Pons (tissue), 1 donor: ENCODE data around the gene KCNJ9.

ENCODE experiments used
- DNase-seq: peaks from one replicate; pipeline ENCODE4 v3.0.0-alpha.2; 2016; ENCODE audit warnings: low spot score

KCNJ9 gene

DNA sequence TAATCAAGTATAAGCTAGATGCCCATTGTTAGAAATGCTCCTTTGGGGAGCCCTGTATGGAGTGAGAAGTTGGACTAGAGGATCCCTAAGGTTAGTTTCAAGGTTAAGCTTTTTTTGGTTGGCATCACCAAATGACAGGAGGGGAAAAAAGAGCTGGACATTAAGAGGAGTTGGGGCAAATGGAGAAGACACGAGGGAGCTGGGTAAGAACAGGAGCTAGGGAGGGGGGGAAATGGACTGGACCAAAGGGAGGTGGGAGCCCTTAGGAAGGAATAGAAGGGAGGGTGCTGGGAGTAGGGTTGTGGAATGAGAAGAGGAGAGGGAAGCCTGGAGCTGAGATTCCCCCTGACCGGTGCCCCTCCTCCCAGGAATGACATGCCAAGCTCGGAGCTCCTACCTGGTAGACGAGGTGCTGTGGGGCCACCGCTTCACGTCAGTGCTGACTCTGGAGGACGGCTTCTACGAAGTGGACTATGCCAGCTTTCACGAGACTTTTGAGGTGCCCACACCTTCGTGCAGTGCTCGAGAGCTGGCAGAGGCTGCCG lies 5.9 kb downstream of the KCNJ9 start:
- no peak for DNase-seq

DNA sequence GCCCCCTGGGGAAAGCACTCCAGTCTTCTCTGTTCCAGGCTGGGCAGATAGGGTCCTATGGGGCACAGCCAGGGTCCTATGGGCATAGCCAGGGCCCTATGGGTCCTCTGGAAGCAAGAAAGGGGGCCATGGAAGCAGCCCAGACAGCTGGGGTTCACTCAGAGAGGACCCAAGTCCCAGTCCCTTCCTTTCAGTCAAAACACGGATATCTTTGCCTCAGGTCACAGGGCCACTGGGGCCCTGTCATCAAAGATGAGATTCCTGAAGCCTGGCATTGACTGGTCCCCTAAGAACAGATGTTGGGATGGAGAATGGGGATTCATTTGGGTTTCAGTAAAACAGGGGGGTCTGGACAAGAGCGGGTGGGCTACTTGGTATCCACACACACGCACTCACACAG lies 8.5 kb downstream of the KCNJ9 start:
- no peak for DNase-seq

DNA sequence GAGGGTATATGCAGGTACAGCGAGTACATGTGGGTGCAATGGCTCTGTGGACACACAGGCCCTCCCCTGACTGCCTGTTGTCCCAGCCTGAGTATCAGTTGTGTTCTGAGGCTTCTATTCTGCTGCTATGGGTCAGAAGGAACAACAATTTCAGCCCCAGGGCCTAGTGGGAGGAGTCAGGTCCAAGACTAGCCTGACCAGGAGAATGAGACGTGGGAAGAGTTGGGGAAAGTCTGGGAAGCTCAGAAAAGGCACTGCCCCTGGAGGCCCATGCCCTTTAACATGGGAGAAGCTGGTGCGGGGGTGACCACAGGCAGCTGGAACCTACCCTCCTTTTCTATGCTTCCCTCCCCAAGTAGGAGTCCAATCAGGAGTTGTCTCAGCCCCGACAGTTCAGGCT lies 9.4 kb downstream of the KCNJ9 start:
- DNase-seq: no peak

DNA sequence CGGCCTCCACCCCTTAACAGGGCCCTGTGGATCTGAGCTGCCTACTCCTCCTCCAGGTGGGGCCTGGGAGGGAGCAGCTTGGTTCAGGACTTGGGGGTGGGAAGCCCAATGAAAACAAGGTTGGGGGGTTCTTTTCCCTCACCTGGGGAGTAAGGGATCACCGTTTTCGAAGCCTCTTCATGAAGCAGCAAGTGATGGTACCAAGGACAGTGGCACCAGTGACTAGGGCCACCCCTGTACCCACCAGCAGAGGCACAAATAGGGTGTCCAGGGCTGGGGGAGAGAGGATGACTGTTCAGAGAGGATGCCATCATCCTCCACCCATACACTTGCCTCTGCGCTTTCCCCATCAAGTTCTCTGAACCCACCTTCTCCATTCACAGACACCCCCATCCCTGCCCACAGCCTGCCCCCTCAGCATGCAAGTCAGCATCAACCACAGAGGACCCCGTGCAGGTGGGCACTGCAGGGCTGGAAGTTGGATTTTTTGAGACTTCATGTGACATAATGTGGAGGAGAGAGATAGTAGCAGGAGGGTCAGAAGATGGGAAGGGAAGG lies 10.4 kb downstream of the KCNJ9 start:
- no peak for DNase-seq

DNA sequence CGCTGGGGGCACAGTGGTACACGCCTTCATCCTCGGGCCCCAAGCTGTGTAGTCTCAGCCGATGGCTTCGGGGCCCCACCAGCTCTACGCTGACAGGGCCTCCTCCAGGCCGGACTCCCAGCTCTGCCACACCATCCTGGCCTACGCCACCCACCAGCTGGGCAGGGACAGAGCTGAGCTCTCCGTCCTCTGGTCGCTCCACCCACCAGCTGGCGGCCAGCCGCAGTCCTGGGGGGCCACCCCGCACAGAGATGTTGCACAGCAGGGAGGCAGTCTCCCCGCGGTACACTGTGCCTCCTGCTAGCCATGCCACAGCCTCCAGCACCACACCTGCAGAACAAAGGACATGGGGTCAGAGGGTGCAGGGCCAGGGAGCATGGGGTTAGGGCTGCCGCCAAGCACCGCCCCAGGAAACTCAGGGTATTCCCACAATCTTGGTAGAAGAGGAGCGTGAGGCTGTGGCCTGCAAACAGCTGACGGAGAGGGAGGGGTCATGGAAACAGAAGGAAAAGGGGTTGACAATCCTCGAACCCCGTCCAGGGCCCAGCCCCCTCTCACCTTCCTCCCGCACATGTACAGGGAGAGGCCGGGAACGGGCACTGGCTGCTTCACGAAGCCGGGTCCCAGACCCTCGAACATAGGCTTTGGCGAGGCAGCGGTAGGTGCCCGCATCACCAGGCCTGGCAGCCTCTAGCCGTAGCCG lies 11.2 kb downstream of the KCNJ9 start:
- DNase-seq: no peak

DNA sequence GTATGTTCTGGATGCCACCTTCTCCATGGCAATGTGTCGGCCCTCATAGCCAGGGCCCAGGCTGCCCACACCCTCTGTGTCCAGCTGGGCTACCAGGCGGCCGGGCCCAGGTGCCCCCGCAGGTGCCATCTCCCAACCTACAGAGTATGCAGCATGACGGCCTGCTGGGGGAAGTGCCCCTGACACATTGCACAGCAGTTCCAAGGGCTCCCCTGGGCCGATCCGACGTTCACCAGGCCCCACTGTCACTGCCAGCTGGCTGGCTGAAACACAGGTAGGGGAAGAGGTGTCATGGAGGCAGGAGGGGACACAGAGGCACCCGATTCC lies 11.7 kb downstream of the KCNJ9 start:
- DNase-seq: no peak

DNA sequence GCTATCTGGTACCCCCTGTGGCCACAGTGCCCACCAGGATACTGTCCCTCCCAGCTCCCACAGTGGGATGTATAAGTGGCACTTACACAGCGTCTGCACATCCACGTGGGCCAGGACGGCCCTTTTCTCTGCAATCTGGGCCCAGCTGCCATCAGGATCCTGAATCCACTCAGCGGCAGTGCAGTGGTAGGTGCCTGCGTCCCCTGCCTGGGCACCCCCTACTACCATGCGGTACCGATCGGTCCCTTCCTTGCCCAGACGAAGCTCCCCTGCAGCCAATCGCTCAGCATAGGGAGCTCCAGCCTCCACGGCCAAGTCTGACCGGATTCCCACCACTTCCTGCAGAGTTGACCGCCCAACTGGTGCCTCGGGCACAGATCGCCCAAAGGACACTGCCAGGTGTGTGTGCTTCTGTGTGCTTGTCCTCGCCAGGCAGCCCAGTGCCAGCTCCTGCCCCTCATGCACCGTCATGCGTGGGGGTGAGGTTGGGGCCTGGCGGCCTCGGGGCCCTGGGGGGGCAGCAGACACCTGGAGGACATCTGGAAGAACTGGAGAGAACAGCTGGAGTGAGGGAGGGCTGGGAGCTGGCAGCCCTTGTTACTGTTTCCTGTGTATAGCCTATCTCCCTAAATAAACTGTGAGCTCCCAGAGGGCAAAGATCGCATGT lies 12.4 kb downstream of the KCNJ9 start:
- no peak for DNase-seq

DNA sequence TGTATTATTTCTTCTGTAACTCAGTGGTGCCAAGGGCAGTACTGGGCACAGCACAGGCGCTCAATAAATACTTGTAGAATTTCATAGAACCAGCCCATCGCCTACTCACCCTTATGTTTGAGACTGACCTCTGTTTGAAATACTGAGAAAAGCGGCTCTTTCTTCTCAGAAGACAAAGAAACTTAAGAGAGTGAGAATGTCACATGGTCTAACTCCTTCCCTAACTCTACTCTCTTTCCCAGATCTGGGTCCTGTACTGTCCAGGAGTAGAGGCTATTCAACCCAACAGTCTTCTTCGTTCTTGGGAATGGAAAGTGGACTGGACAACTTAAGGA lies 12.9 kb downstream of the KCNJ9 start:
- DNase-seq: no peak

DNA sequence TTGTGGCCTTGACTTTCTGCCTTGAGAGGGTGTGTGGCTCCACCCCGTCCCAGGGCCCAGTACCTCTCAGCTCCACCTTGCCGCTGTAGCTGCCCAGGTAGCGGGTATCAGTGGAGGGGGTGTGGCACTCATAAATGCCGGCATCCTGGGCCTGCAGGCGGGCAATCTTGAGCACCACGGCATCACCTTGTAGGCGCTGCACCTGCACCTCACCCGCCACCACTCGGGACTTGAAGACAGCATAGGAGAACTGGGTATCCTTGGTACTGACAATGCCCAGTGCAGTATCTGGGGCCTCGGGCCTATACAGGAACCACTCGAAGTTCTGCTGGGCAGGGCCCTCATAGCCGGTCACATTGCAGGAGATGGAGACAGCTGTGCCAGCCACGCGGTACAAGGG lies 13.5 kb downstream of the KCNJ9 start:
- no peak for DNase-seq

DNA sequence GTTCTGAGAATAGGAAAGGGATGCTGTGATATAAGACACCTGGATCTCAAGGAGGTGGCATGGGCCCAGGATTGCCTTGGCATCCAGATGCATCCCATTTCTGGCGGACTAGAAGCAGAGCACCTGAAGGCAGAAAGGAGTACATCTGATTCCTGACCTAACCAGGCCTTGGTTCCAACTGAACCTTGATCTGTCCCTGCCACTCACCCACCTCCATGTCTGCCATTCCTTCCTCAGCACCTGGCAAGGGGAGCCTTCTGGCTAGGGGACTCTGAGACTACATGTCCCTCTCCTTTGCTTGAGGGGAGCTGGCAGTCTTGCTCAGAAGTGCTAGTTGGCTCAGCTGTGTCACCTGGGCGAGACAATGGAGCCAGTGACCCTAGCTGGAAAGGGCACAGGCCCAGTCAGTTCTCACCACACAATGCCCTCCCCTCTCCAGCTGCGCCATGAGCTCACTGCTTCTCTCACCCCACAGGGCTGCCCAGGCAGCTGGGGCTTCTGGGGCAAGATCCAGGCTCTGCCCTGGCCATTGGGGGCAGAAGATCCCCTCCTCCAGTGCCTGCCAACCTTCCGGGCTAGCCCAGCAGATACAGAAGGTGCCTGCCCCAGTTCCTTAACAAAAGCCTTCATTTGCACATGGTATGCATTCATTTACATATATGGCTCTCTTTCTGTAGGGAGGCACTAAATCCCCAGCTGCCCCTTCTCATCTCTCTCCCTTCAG lies 14.2 kb downstream of the KCNJ9 start:
- DNase-seq: peak; percentile 95

DNA sequence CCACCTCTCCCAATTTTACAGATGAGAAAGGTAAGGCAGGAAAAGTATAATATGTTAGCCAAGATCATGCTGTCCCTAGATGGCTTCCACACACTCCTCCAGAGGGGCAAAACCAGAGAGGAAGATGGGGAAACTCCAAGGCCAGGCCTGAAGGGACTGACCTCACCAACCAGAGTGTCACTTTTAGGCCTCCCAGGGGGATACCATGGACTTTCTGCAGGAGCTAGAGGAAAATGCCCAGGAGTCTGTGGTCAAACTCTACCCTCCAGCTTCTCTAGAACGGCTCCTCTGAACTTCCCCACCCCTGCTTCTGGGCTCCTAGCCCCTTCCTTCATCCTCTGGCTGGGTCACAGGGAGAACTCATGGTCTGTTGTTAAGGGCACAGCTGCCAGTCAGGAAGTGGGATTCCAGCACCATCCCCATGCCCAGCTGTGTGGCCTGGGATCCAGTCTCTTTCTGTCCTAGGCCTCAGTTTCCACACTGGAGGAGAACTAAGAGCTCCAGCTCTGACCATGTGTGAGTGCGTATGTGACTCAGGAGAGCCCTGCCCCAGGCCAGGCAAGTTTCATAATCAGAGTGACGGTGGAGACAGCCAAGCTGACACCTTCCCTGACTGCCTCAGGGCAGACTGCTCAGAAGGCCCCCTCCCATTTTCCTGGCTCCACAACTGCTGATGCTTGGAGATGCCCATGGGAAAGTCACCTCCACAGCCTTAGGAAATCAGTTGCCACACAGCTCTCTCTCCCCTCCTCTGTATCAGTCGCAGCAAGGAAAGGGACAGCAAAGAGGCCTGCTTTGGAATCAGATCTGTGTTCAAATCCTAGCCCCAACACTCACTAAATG lies 15.2 kb downstream of the KCNJ9 start:
- no peak for DNase-seq

DNA sequence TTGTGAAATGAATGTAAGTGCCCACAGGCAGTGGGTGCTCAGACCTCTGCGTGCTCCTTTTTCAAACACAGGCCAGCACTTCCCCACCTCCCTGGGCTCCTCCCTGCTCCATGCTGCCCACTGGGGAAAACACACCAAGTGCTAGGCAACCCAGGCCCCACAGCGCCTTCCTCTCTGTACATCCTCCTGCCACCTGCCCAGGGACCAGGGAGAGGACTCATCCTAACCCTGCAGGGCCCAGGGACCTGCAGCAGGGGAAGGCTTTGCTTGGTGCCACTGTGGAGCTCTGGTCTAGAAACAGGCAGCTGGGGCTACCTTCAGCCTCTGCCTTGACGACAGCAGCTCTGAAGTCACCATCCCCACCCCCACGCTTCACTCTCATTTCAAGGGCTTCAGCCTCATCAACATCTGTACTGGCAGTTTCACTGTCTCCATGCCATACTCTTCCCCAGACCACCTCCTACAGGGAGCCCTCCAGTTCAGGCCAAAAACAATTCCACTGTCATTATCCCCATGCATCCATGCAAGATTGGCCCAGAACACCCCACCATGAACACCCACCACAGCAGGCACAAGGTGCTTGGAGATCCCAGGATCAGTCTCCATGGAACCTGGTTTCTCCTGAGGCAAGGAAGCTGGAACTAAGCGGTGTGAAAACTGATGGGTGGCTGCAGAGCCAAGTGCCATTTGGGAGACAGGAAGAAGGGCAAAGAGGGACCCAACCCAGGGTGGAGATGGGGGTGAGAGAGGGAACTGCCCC lies 16.0 kb downstream of the KCNJ9 start:
- DNase-seq: no peak

DNA sequence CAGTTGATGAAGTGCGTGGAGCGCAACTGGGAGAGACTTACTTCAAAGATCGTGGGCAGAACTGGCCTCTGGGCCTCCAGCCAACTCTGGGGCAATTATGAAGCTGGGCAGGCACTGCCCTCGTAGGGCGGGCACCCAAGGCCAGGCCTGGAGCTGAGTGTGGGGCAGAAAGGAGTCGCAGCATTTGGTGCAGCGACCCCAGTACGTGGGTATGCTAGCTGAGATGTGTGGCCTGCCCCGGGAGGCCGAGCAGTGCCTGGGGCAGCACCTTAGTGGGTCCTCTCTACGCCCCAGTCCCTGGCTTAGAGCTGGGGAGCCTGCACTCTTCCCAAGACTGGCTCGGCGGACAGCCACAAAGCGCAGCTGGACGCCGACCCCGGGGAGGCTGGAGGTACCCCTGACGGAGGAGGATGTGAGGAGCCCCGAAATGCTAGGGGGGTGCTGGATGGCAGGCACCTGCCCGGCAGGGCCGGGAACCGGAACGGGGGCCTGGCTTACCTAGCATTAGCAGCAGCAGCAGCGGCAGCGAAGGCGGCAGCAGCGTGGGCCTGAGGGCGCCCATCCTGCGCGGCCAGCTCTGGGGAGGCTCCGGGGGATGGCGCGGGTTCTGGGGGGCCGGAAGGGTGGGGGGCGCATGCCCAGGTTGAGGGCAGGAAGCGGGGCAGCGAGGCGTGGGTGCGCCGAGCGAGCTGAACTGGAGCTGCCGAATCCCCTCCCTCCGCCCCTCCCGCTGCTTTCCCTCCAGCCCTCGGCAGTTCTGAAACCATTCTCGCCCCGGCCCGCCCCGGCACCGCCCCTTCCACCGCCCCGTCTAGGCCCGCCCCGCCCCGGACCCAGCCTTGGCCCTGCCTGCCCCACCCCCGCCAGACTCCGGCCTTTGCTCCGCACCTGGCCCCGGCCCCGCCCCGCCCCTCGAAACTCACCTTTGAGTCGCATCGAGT lies 16.8 kb downstream of the KCNJ9 start, which contains the start of gene IGSF8:
Gene IGSF8, minus strand, starts transcription at position 709 of the 941 bp plus-strand sequence. Its CDS starts 147 bp downstream, at position 562.
- peak; percentile 77 for DNase-seq

DNA sequence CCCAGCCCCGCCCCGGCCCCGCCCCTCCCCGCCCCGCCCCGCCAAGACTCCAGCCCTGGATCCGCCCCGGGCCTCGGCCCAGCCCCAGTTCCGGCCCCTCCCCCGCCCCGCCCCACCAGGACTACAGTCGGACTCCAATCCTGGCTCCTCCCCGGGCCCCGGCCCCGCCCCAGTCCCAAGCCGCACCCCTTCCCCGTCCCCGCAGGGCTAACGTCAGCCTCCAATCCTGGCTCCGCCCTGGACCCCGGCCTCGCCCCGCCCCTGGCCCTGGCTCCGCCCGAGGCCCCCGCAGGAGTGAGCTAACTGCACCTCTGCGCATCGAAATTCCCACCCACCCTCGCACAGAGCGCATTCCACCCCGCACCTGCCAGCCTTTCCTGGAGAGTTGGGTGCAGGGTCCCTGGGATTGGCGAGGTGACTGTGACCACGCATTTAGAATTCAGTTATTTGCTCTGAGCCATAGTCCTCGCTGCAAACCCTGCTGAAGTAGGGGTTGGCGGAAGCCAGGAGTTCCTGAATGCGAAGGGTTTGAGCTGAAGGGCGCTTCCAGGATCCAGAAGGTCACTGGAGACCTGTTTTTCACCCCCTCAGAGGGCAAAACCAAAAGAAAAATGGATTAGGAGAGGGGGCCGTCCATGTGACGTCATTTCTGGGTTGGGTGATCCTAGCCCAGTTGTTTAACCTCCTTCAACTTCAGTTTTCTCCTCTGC lies 17.7 kb downstream of the KCNJ9 start:
- DNase-seq: peak; percentile 96

DNA sequence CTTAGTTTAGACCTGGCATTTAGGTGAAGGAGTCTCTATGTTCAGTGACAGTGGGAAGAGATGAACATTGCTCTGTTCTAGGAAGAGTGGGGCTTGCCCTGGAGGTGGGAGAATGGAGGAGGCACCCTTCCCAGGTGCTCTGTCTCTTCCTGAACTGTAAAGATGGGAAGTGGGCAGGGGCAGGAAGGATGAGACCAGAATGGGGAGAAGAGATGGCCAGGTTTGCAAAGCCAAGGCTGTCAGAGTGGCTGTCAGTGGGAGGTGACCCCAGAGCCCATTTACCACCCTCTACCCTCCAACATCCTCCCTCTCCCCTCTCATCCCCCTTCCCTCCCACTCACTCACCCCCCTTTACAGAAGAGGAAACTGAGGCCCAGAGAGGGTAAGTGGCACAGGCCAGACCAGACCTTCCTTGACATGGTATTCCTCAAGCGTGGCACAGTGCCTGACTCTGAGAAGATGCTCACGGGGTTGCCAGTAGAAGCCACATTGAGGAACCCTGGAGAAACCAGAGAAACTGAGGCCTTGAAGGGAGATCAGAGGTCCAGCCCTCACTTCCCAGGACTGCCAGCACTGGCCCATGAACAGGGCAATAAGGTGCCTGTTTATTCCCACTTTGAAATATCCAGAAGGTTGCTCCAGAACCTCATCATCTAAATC lies 18.5 kb downstream of the KCNJ9 start:
- no peak for DNase-seq

DNA sequence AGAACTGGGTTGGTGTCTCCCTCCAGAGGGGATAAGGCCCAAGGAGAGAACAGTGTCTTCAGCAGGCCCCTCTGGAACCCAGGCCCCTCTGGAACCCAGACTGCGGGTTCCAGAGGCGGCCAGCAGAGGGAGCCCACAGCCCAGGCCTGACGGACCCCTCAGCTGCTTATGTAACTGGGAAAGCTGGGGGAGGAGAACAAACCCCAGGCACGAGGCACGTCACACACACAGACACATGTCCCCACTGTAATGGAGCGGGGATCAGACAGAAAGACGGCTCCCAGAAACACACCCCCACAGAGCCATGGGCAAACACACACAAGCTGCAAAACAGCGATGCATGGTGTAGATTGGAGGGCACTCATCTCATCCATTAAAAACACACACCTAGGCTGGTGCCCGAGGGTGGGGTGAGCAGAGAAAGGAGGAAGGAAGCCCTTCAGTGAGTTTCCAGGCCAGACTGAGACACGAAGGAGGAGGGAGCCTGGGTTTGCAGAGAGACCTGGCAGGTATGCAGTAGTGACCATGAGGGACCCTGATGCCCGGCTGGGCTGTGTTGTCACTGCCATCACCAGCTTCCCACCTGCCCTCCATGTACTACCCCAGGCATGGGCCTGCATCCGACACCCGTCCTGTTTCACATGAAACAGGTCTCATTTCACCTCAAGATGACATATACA lies 19.8 kb downstream of the KCNJ9 start:
- DNase-seq: peak; percentile 96

DNA sequence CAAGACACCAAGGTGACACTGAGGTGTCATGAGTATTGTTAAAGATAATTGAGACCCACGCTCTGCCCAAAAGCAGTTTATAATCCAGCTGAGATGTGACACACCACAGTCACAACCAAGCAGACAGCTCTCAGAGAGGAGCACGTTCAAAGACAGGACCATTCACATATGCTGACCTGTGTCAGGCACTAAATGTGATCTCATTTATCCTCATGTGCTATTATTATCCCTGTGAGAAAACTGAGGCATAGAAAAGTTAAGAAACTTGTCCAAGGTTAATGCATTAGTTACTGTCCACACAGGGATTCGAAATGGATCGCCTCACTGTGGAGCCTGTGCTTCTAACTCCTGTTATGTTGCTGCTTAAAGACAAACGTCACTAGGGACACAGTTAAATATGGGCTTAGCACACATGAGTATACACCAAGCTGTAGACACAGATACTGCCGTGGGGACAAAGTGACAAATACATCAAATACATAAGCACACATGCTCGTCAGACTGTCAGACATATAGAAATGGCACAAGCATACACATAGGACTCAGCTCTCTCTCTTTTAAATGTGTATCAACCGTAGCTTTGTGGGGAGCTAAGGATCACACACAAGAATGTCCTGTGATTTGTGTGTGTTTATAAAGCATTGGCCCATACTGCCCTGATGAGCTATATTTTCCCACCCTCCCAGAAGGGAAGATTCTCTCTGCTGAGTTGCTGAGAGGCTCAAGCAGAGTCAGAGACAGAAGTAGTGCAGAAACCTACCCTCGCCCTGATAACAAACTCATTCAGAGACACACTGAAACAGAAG lies 20.6 kb downstream of the KCNJ9 start:
- DNase-seq: peak; percentile 61
